Kidney (tissue), 14 donors: ENCODE measurements around the gene TMEM131L. TPM values are rescaled to one million over a fixed set of nuclear protein-coding genes. Genes with fewer than 3 reads are reported as not detected.

Experiments
- DNase-seq, 5 donors: peaks; one replicate each; pipeline ENCODE4 v3.0.0-alpha.2; 2013 to 2020
- FAIRE-seq: peaks from 2 replicates; lab custom pipeline; 2012; peaks lifted over from hg19 to GRCh38; lab: Jason Lieb, UNC
- H3K27ac ChIP-seq, 2 donors: one replicate each; pipeline ENCODE4 v1.7.0; 2013; ENCODE audit warnings: low read depth in 2 of 2, low read length in 2 of 2, inconsistent platforms in 1 of 2
- H3K27me3 ChIP-seq: one replicate; pipeline ENCODE4 v1.7.1; 2013; ENCODE audit warnings: low read length, inconsistent platforms; ENCODE audit not compliant: control insufficient read depth, insufficient read depth
- H3K36me3 ChIP-seq, 3 donors: one replicate each; pipeline versions ENCODE4 v1.7.0 to v1.7.1; 2013; ENCODE audit warnings: low read length in 3 of 3, control low read depth in 1 of 3, inconsistent platforms in 1 of 3; ENCODE audit not compliant: insufficient read depth in 3 of 3, control insufficient read depth in 2 of 3
- H3K4me1 ChIP-seq, 3 donors: one replicate each; pipeline versions ENCODE4 v1.7.0 to v1.7.1; 2013; ENCODE audit warnings: low read length in 3 of 3, inconsistent platforms in 1 of 3, low read depth in 1 of 3; ENCODE audit not compliant: control insufficient read depth in 2 of 3, insufficient read depth in 2 of 3
- H3K4me3 ChIP-seq, 3 donors: one replicate each; pipeline versions ENCODE4 v1.7.0 to v1.8.1; 2013; ENCODE audit warnings: low read length in 3 of 3, control low read depth in 1 of 3, inconsistent platforms in 1 of 3
- H3K9ac ChIP-seq, 3 donors: one replicate each; pipeline versions ENCODE4 v1.7.0 to v1.7.1; 2013; ENCODE audit warnings: low read length in 3 of 3, control low read depth in 1 of 3, inconsistent platforms in 1 of 3
- H3K9me3 ChIP-seq, 3 donors: one replicate each; pipeline versions ENCODE4 v1.7.0 to v1.7.1; 2013; ENCODE audit warnings: low read length in 3 of 3, control low read depth in 1 of 3, inconsistent platforms in 1 of 3; ENCODE audit not compliant: control insufficient read depth in 2 of 3, insufficient read depth in 1 of 3
- intact Hi-C: fragments of 100-400 bp; cut with DNase I; formaldehyde crosslinking; loops from one replicate; pipeline ENCODE4 v1.11.1; 2022
- polyA plus RNA-seq: library from polyadenylated mRNA; stranded (reverse); fragments of 350-450 nt; fragmentation: Illumina TruSeq; extraction: RNeasy Lipid Tissue Mini Kit (QIAGEN cat#74804); gene quantifications from one replicate; pipeline ENCODE4 v1.2.3, GENCODE V29; 2014; ENCODE audit warnings: low read depth, low replicate concordance; ENCODE audit not compliant: insufficient read depth
- total RNA-seq: library from RNA; stranded (reverse); fragmentation: NEBNext Ultra II Directional; extraction: Animal tissue kit (Norgen Biotek cat#: 25700); gene quantifications from one replicate; pipeline ENCODE4 v1.2.1, GENCODE V29; 2021
- TF ChIP-seq, protein P1 (sequence below): IDR thresholded peaks from 3 replicates; pipeline ENCODE4 v1.5.1; 2012; ENCODE audit warnings: mild to moderate bottlenecking, moderate library complexity, borderline replicate concordance; ENCODE audit not compliant: insufficient read depth; ENCODE audit errors: extremely low read depth
- donor health status: control.
- donor health status: control.
- donor health status: control.
- donor health status: control.
- donor health status: control.
- donor health status: DM: yes; HTN: yes; CAD: no.
- donor health status: Normal renal cell carcinoma (clear cell type).

TMEM131L gene
- total and polyA plus RNA-seq, 2 donors from 2014 or later: 3.0 to 17.0 TPM

DNA sequence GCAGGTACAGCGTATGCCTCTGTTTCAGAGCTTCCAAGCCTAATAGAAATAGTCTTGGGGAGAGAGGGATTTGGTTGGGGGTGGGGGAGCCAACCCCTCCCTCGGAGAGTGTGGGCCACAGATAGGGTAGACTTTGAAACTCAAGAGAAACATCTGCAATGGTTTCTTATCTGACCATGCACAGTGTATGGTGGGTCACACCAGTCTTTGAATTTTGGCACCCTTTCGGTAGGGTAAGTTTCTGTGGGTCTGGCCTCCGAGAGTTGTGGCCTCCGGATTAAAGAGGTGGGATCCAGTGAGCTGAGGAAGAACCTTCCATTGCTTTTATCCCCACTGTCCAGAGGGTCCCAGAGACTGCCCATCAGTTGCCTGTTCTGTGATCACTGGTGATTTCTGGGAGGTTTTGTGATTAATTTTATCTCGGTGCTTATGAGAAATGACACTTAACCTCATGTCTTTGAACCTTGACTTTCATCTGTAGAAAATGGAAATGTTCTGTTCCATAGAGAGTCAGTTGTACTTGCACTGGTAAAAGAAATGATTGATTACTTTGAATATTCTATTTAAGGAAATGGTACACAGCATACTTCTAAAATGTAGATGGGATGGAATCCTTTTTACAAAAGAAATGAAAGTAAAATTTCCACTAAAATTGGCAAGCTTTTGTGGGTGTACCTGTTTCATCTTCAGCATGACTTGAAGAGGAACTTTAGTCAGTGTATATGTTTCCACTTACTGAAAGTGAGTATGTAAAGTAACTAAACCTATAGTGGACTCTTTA is 62.7 kb downstream of the TMEM131L start:
- no peak overlapping the region for H3K4me3 ChIP-seq
- H3K4me1 ChIP-seq: peaks cover 4 to 12% (median 8%) of the 10 kb centered on the region in 3 donors
- intact Hi-C loops: no loop called here
- no peaks in the 10 kb centered on the region for H3K27me3 ChIP-seq
- H3K27ac ChIP-seq: no peak overlapping the region
- FAIRE-seq (no peak), DNase-seq (no peak)
- TF ChIP-seq, protein P1, sequence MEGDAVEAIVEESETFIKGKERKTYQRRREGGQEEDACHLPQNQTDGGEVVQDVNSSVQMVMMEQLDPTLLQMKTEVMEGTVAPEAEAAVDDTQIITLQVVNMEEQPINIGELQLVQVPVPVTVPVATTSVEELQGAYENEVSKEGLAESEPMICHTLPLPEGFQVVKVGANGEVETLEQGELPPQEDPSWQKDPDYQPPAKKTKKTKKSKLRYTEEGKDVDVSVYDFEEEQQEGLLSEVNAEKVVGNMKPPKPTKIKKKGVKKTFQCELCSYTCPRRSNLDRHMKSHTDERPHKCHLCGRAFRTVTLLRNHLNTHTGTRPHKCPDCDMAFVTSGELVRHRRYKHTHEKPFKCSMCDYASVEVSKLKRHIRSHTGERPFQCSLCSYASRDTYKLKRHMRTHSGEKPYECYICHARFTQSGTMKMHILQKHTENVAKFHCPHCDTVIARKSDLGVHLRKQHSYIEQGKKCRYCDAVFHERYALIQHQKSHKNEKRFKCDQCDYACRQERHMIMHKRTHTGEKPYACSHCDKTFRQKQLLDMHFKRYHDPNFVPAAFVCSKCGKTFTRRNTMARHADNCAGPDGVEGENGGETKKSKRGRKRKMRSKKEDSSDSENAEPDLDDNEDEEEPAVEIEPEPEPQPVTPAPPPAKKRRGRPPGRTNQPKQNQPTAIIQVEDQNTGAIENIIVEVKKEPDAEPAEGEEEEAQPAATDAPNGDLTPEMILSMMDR: no peak
- H3K36me3 ChIP-seq: no peaks in the 10 kb centered on the region
- no peaks in the 10 kb centered on the region for H3K9me3 ChIP-seq
- H3K9ac ChIP-seq: no peak overlapping the region

DNA sequence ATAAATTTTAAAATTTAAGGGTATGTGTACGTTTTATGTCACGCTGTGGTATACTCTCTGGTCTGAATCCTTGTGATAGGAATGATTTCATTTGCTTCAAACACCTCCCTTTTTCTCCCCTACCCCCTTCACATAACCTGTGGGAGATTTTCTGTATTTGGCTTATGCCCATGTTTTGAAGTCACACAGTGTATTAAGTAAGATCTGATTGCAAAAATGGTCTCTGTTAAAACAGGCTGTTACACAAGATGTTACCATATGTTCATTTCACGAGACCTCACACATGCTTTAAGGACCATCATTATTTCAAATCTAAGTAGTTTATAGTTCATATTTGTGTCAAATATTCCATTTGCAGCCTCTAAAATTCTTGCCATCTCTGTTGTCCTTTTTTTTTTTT is 63.5 kb downstream of the TMEM131L start:
- TF ChIP-seq, protein P1: no peak
- Histone ChIP-seq H3K4me1 (peaks cover 4 to 12% (median 8%) of the 10 kb centered on the region in 3 donors), H3K9ac (no peak overlapping the region), H3K4me3 (no peak overlapping the region), H3K27me3 (no peaks in the 10 kb centered on the region), H3K27ac (no peak overlapping the region), H3K36me3 (no peaks in the 10 kb centered on the region), H3K9me3 (no peaks in the 10 kb centered on the region)
- FAIRE-seq (no peak), DNase-seq (no peak)
- intact Hi-C loops: no loop called here

DNA sequence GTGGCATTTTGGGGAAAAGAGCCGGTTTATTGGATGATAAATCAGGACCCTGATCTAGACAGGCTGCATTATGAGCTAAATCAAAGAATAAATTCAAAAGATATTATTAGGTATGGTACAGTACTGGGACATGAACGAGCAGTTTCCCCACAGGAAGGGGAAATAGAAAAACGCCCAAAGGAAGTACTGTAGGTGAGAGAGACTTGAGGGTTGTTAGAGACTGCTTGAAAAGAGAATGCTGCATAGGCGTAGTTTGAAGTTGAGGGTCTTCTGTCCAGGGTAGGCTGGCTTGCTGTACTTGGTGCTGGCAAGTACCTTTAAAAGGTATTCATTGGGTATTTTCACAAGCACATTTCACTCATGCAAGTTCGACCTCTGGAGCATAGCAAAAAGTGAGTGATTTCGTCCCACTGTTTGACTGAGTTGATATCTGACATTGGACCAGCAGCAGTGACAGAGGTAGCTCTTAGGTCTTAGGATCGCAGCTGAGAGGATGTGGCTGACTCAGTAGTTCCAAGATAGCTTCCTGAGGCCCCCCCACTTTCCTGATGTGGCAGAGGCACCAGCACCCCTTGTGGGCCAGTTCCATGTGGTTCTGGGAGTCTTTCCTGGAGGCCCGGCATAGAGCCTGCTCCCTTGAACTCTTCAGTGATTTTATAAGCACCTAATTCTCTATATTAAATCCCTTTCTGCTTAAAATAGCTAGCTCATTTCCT is 64.3 kb downstream of the TMEM131L start:
- intact Hi-C loops: no loop called here
- H3K4me3 ChIP-seq: no peak overlapping the region
- no peak for FAIRE-seq

More for the DNA sequence above, 64.3 kb downstream of the TMEM131L start:
- no peak overlapping the region for H3K9ac ChIP-seq
- H3K36me3 ChIP-seq: no peaks in the 10 kb centered on the region
- no peaks in the 10 kb centered on the region for H3K27me3 ChIP-seq
- peaks cover 4 to 12% (median 8%) of the 10 kb centered on the region in 3 donors for H3K4me1 ChIP-seq
- peak overlapping the region; percentile 9 to 32 for H3K27ac ChIP-seq
- no peak for DNase-seq
- TF ChIP-seq, protein P1: no peak
- no peaks in the 10 kb centered on the region for H3K9me3 ChIP-seq
